Epidermal melanocyte (primary cell): ENCODE results near the gene SOX13.
A peak's percentile ranks its signal among the peaks of the same experiment; 100 is the strongest.

Experiments used
- DNase-seq: peaks from one replicate; pipeline ENCODE4 v3.0.0; 2011; ENCODE audit warnings: low spot score; ENCODE audit not compliant: insufficient read length

The SOX13 gene

DNA sequence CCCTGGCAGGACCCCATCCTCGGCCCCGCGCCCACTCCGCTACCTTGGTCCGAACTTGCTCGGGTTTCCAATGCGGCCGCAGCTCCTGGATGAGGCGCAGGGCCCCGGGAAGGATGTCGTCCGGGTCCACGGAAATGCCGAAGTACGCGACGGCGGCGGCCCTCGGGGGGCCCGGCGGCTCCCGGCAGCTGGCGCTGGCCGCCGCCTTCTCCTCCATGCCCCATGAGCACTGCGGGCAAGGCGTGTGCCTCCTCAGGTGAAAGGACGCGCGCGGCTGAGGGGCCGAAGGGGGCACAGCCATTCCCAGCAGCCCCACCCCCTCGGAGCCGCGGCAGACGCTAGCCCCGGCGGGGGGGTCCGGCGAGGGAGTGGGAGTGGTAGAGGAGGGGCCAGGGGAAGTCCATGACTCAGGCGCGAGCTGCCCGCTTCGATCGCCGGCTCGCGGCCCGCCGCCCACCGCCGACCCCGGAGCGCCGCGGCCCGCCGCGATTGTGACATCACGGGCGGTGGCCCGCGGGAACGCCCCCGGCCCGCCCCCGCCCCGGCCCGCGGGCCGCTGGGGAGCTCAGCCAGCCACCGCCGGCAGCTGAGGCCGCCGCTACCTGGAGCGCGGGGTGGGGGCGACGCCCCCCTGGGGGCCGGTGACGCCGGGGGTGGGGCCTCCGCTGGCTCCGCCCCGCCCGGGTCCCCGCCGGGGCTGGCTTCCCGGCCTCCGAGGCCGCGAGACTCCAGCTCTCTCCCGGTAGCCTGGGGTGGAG is 78.8 kb downstream of the SOX13 start, which contains the start of gene ETNK2:
ETNK2 (minus strand) TSS at position 493 of the 758 bp plus-strand sequence; CDS start at position 301, 192 bp downstream.
- DNase-seq = peak; percentile 86

DNA sequence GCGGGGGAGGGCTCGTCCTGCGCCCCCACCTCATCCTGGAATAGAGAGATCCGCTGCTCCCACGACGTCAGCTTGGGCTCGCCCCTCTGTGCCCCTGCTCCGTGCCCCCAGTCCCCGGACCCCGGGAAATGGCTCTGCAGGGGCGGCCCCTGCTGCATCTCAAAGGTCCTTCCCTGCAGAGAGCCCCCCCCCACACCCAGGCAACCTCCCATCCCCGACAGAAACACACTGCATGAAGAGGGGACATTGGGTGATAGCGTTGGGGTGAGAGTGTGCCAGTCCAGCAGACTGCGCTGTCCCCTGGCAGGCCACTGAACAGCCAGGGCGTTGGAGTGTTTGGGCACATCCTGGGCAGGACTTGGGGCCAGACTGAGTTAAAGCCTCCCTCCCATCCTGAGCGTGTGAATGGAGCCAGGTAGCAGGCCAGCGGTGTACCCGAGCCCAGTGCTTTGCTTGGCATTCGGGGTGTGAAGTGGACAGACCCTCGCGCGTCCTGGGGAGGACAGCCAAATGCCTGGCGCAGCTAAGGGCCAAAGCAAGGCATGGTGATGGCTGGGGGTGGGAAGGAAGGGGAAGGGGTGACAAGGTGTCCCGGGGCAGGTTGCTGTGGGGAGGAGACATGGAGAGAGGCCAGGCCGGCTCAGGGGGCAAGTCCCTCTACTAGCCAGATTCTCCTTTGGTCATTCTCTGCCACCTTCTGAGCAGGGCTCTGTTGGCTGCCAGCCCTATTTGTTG is 79.6 kb downstream of the SOX13 start:
- DNase-seq = no peak

DNA sequence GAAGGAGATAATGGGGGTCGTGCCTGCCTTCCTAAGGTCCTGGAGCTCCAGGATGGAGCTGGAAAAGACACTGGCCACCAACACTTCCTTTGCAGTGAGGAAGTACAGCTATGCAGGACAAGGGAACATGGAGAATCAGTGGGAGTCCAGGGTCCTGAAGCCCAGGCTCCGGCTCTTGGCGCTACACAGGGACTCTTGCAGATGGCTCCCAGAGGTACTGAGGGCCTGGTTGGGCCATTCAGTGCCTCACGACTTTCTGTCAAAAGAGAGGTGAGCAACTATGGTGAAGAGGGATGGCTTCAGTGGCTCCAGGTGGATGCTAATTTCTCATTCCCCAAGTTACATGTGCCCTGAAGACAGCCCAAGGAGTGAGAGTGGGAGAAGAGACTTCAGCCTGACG is 80.8 kb downstream of the SOX13 start:
- DNase-seq = no peak

- no peak for DNase-seq
Measured at GRCh38 chr1:204154568-204155255, 81.8 kb downstream of the SOX13 start.

GRCh38 chr1:204155881-204156280 is 83.0 kb downstream of the SOX13 start:
- no peak for DNase-seq

DNA sequence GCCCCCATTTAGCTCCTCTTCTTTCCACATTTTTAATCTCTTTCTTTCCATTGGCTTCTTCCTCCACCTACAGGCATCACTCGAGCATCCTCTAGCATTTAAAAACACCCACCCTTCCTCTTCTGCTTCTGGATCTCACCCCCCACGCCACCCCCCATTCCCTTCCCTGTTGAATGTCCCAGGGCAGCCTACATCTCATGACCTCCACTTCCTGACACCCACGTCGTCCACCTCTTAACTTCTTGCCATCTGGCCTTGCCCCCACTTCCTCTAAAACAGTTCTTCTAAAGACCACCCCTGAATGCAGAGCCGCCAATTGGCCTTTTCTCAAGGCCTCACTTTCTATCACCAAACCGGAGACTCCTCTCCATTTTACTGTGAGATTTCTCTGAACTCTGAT is 85.0 kb downstream of the SOX13 start:
- DNase-seq = no peak

DNA sequence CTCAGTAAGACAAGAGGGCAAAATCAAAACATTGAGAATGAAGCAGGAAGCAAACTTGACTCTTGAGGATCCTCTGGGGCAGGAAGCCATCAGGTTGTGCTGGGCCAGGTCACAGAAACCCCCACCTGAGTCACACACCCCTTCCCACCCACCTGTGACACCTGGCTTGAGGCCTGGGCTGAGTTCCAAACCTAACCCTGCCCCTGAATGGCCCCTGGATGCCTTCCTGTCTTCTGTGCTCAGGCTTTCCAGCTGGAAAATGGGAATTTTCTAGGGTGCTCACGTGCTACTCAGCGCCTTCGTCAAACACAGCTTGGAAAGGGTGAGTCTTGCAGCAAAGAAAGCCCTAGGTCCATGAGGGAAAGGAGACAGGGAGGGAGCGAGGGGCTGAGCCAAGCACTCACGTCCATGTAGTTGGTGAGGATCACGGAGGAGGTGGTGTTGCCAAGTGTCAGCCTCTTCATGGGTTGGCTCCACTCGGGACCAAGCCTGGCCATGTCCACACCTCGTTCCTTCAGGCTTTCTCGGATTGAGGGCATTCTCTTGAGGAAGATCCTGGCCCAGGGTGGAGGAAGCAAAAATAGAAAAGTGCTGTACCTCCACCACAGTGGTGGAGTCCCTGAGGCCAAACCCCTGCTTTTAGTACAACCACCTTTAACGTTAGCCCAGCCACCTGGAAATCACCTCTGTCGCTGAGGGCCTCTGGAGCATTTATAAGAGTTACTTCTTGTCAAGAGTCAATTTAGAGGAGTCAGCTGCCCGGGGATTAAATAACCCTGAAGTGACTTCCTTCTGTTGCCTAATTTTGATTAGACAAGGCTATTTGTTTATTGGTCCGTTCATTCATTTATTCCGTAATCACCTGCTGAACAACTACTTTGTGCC is 88.9 kb downstream of the SOX13 start:
- no peak for DNase-seq

GRCh38 chr1:204162494-204163074 is 89.7 kb downstream of the SOX13 start:
- peak; percentile 79 for DNase-seq

DNA sequence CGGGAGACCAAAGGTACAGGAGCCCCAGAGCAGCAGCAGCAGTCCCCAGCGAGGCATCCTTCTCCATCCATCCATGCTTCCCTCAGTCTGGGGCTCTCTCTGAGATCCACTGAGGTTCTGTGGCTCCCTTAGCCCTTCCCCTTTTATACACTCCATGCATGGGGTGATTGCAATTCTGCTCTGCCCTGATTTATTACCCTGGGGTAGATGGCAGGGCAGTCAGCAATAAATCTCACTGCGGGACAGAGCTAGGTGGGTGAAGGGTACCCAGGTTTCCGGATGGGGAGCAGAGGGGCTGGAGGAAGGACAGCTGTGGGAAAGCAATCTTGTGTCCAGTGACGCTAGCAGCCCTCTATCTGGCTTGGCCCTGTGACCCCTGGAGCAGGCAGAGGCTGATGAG is 93.3 kb downstream of the SOX13 start, which contains the start of gene REN:
REN (minus strand) TSS at position 119 of the 400 bp plus-strand sequence; CDS start at position 75, 44 bp downstream.
- DNase-seq = no peak

DNA sequence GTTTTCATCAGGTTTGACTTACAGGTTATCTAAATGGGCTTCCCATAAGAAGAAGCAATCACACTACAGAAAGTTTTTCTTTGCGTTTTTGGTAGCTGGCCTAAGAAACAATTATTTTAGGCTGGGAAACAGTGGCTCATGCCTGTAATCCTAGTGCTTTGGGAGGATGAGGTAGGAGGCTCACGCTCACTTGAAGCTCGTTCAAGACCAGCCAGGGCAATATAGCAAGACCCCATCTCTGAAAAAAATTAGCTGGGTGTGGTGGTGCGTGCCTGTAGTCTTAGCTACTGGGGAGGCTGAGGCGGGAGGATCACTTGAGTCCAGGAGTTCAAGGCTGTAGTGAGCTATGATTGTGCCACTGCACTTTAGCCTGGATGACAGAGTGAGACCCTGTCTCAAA is 94.8 kb downstream of the SOX13 start:
- no peak for DNase-seq

GRCh38 chr1:204169858-204170257 is 96.9 kb downstream of the SOX13 start:
- no peak for DNase-seq

GRCh38 chr1:204170494-204171155 is 97.7 kb downstream of the SOX13 start:
- DNase-seq = no peak

- no peak for DNase-seq
Measured at GRCh38 chr1:204171751-204172178, 98.8 kb downstream of the SOX13 start.

GRCh38 chr1:204172404-204173029 is 99.6 kb downstream of the SOX13 start:
- no peak for DNase-seq

DNA sequence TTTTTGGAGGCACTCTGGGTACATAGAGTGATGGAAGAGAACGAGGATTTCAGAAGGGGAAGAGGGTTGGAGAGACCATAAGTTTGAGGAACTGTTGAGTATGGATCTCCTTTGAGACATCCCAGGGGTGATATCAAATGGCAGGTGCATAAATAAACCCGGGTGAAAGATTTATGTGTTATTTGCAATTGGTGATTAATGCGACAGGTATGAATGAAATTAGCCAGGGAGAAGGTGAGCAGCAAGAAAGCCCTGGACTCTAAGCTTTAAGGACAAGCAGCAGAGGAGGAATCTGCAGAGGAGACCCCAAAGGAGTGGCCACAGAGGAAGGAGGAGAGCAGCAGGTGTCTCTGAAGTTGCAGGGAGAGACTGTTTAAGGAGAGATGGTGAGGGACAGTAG is 102.0 kb downstream of the SOX13 start:
- DNase-seq = no peak

- DNase-seq = no peak
Measured at GRCh38 chr1:204176049-204176448, 103.1 kb downstream of the SOX13 start.

DNA sequence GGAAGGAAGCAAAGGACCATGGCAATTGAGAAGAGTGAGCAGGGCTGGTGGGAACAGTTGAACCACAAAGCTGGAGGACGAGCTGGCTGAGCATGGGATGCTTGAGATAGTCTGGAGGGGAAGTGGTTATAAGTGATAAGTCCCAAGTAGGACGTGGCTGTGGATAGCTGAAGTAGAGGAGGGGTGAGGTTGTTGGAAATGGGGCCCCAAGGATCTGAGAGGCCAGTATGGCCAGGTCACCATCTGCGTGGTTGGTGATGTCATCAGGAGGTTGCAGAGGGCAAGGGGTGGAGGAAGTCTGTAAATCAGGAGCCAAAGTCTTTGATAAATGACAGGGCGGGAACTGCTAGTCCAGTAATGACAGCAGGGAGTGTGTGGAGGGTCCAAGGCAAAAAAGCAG is 104.2 kb downstream of the SOX13 start:
- DNase-seq = no peak
